Keratinocyte (primary cell): ENCODE measurements around the gene BSDC1. TPM values are rescaled to one million over a fixed set of nuclear protein-coding genes. Genes with fewer than 3 reads are reported as not detected.

Source experiments
- DNase-seq: peaks from one replicate; pipeline ENCODE4 v3.0.0-alpha.2; 2011; ENCODE audit warnings: low read depth, missing footprints, low spot score
- FAIRE-seq: peaks from 2 replicates; lab custom pipeline; 2011; peaks lifted over from hg19 to GRCh38; lab: Jason Lieb, UNC
- H2AFZ ChIP-seq: 2 replicates; pipeline ENCODE4 v1.6.0; 2012; ENCODE audit warnings: low read length, control low read depth, inconsistent platforms; ENCODE audit not compliant: control insufficient read depth
- H3K27ac ChIP-seq: 2 replicates; pipeline ENCODE4 v1.5.1; 2011; ENCODE audit warnings: low read length; ENCODE audit not compliant: control insufficient read depth, insufficient read depth
- H3K27me3 ChIP-seq: 3 replicates; pipeline ENCODE4 v1.6.0; 2011; ENCODE audit warnings: low read length; ENCODE audit not compliant: control insufficient read depth, insufficient read depth; ENCODE audit errors: extremely low read depth
- H3K36me3 ChIP-seq, 2 experiments: 2 replicates in 1 of 2; 3 replicates in 1 of 2; pipeline ENCODE4 v1.5.1; 2011; ENCODE audit warnings: low read length in 2 of 2, mild to moderate bottlenecking in 1 of 2; ENCODE audit not compliant: control insufficient read depth in 2 of 2, insufficient read depth in 2 of 2; ENCODE audit errors: extremely low read depth in 1 of 2
- H3K4me1 ChIP-seq: 3 replicates; pipeline ENCODE4 v1.5.1; 2011; ENCODE audit warnings: low read length; ENCODE audit not compliant: control insufficient read depth, insufficient read depth; ENCODE audit errors: extremely low read depth
- H3K4me2 ChIP-seq: 3 replicates; pipeline ENCODE4 v1.6.0; 2011; ENCODE audit warnings: low read depth, low read length; ENCODE audit not compliant: control insufficient read depth, insufficient read depth; ENCODE audit errors: extremely low read depth
- H3K4me3 ChIP-seq, 3 experiments: fragments of 200-600 bp in 1 of 3; sonication (generic) in 1 of 3; 2 replicates in 2 of 3; 3 replicates in 1 of 3; pipeline ENCODE4 v1.5.1; 2011 to 2016; ENCODE audit warnings: low read length in 3 of 3, mild to moderate bottlenecking in 3 of 3, control low read depth in 2 of 3, inconsistent platforms in 1 of 3, low read depth in 1 of 3, mixed read lengths in 1 of 3, mixed run types in 1 of 3, moderate library complexity in 1 of 3; ENCODE audit not compliant: control insufficient read depth in 2 of 3, insufficient read depth in 2 of 3; ENCODE audit errors: extremely low read depth in 1 of 3
- H3K79me2 ChIP-seq: 2 replicates; pipeline ENCODE4 v1.6.0; 2012; ENCODE audit warnings: low read length; ENCODE audit not compliant: control insufficient read depth, insufficient read depth
- H3K9ac ChIP-seq: 3 replicates; pipeline ENCODE4 v1.6.0; 2011; ENCODE audit warnings: low read length; ENCODE audit not compliant: control insufficient read depth, insufficient read depth; ENCODE audit errors: extremely low read depth
- H3K9me1 ChIP-seq: 3 replicates; pipeline ENCODE4 v1.6.0; 2011; ENCODE audit warnings: low read length; ENCODE audit not compliant: control insufficient read depth, insufficient read depth; ENCODE audit errors: extremely low read depth
- H3K9me3 ChIP-seq: 2 replicates; pipeline ENCODE4 v1.5.1; 2012; ENCODE audit warnings: low read depth, low read length; ENCODE audit not compliant: control insufficient read depth
- H4K20me1 ChIP-seq: 3 replicates; pipeline ENCODE4 v1.6.0; 2011; ENCODE audit warnings: low read length; ENCODE audit not compliant: control insufficient read depth, insufficient read depth; ENCODE audit errors: extremely low read depth
- CTCF ChIP-seq, 3 experiments: IDR thresholded peaks in 1 of 3; conservative IDR thresholded peaks in 1 of 3; optimal IDR thresholded peaks in 1 of 3; 2 replicates in 2 of 3; 3 replicates in 1 of 3; pipeline versions ENCODE3 to v1.5.1; 2011; ENCODE audit warnings: low read length in 3 of 3, mild to moderate bottlenecking in 3 of 3, moderate library complexity in 2 of 3, control low read depth in 1 of 3, inconsistent platforms in 1 of 3; ENCODE audit not compliant: insufficient read depth in 2 of 3; ENCODE audit errors: extremely low read depth in 1 of 3
- EZH2 ChIP-seq: IDR thresholded peaks from one replicate; pipeline ENCODE4 v1.6.1; 2012; ENCODE audit warnings: inconsistent platforms, mild to moderate bottlenecking, low read length, moderate library complexity
- dilution Hi-C: fragments of 300-500 bp; cut with MboI; formaldehyde crosslinking; loops from one replicate; pipeline ENCODE4 v1.7.0; 2020; ENCODE audit warnings: low sequenced_read_pairs; ENCODE audit not compliant: extremely low pct_ligation_motif_present
- polyA plus RNA-seq, 5 experiments: library from polyadenylated mRNA; depleted of rRNA in 3 of 5; stranded (reverse) in 3 of 5; stranded (forward) in 1 of 5; unstranded in 1 of 5; fragments of >200 nt; gene quantifications; 1 replicate in 1 of 5; 2 replicates in 3 of 5; 3 replicates in 1 of 5; pipeline versions ENCODE4 v1.2.1 to v1.2.3, GENCODE V29; 2011 to 2012; ENCODE audit warnings: missing spikeins in 2 of 5, low read depth in 1 of 5, low replicate concordance in 1 of 5

BSDC1 gene
- polyA plus RNA-seq, 1 donor (not counting 4 experiments of a cell fraction or from before 2014, with no cell fraction given): 38.1 TPM

- Histone ChIP-seq H4K20me1 (no peaks in the 10 kb centered on the region), H2AFZ (no peak overlapping the region), H3K4me3 (no peak overlapping the region), H3K4me1 (no peaks in the 10 kb centered on the region), H3K27me3 (no peaks in the 10 kb centered on the region), H3K4me2 (no peak overlapping the region), H3K9me3 (no peaks in the 10 kb centered on the region), H3K9me1 (no peaks in the 10 kb centered on the region), H3K79me2 (no peaks in the 10 kb centered on the region), H3K27ac (no peak overlapping the region), H3K9ac (no peak overlapping the region), H3K36me3 (no peaks in the 10 kb centered on the region)
- FAIRE-seq: no peak
- no peak for DNase-seq
- TF ChIP-seq CTCF (optimal IDR thresholded peaks at IDR 0.05 in 1 of 3, IDR thresholded peaks at IDR 0.05 in 1 of 3, conservative IDR thresholded peaks at IDR 0.05 in 1 of 3; ENCODE audit: extremely low read depth in 1 of 3, insufficient read depth in 2 of 3, low read length in 3 of 3): no peak
- TF ChIP-seq EZH2: no peak
- dilution Hi-C loops: no loop called here
Measured at GRCh38 chr1:32406629-32407111, 12.4 kb upstream of the BSDC1 start.

GRCh38 chr1:32405672-32406467 is 11.6 kb upstream of the BSDC1 start:
- Histone ChIP-seq H3K4me1 (no peaks in the 10 kb centered on the region), H3K4me3 (no peak overlapping the region), H3K79me2 (no peaks in the 10 kb centered on the region), H3K27me3 (no peaks in the 10 kb centered on the region), H3K9me3 (no peaks in the 10 kb centered on the region), H3K27ac (no peak overlapping the region), H3K36me3 (no peaks in the 10 kb centered on the region), H4K20me1 (no peaks in the 10 kb centered on the region), H3K9me1 (no peaks in the 10 kb centered on the region), H2AFZ (no peak overlapping the region), H3K4me2 (no peak overlapping the region), H3K9ac (no peak overlapping the region)
- DNase-seq: no peak
- dilution Hi-C loops: no loop called here
- FAIRE-seq: no peak
- TF ChIP-seq EZH2 (no peak), CTCF (optimal IDR thresholded peaks at IDR 0.05 in 1 of 3, IDR thresholded peaks at IDR 0.05 in 1 of 3, conservative IDR thresholded peaks at IDR 0.05 in 1 of 3; ENCODE audit: extremely low read depth in 1 of 3, insufficient read depth in 2 of 3, low read length in 3 of 3) (no peak)
